HG02970 (cell line): ENCODE data around the gene ARHGAP42.
"Not testable (repeated sequence)": the region's sequence is repeated elsewhere in the genome, so short reads cannot be mapped to it uniquely, and the experiment has no call there.

Source experiments
- ATAC-seq: cut with Tn5 transposase; IDR thresholded peaks from one replicate; pipeline ENCODE4 v1.9.1; 2021; ENCODE audit warnings: mild to moderate bottlenecking, moderate library complexity, moderate number of reproducible peaks; ENCODE audit not compliant: unreplicated experiment, low FRiP score

The ARHGAP42 gene

GRCh38 chr11:100687054-100687629 is at the start of gene ARHGAP42:
ARHGAP42 (plus strand) TSS chr11:100687288; CDS start chr11:100687679, 391 bp downstream.
- peak; percentile 78 for ATAC-seq

DNA sequence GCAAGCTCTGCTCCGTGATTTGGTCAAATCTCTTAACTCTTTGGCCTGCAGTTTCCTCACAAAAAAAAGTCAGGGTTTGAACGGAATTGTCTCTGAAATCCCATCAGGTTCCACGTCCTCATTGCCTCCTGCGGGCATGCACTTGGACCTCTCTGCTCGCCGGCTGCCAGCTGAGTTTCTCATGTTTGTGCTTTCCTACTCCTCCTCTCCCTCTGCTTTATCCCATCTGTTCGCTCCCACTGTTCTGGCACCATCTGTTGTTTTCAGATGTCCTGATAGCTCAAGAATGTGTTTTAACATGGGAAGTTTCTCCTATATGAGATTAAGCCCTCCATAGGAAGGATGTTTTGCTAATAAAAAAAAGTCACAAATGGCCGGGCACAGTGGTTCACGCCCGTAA is 49.4 kb upstream of the ARHGAP42 start:
- no peak for ATAC-seq

- no peak for ATAC-seq
These were observed 48.4 kb upstream of the ARHGAP42 start for GRCh38 chr11:100638648-100639047.

DNA sequence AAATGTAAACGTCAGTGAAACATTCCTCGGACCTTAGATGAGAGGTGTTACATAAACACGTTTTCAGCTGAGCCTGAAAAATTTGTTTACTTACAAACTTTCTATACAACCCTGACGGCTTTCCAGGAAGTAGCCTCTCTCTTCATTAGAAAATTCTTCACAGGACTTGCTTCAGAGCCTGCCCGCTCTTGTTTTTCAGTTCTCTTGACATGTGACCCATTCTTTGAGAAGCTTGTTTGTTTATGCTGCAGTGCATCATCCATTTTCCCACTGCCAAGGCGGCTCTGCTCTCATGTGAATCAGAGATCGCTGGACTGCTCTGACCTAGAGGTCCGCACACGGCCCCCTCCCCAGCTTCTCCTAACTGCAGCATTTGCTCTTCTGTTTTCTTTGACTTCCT is 47.9 kb upstream of the ARHGAP42 start:
- no peak for ATAC-seq

DNA sequence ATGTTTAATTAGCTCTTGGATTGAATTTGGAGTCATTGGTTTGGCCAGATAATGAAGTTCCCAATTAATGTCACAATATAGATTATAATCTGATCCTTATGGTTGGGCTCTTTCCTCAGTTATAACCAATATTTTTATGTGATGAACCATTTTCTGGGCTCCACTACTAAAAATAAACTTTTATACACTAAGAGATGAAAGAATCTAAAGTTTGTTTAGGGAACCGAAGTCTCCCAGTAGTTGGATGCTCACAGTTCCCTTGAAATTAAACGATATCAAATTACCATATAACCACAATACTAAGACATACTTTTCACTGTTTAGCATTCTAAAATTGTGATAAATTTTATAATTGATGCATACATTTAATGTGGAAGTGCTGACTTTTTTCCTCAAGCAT is 47.0 kb upstream of the ARHGAP42 start:
- ATAC-seq = no peak

GRCh38 chr11:100640646-100641045 is 46.4 kb upstream of the ARHGAP42 start:
- ATAC-seq = no peak

DNA sequence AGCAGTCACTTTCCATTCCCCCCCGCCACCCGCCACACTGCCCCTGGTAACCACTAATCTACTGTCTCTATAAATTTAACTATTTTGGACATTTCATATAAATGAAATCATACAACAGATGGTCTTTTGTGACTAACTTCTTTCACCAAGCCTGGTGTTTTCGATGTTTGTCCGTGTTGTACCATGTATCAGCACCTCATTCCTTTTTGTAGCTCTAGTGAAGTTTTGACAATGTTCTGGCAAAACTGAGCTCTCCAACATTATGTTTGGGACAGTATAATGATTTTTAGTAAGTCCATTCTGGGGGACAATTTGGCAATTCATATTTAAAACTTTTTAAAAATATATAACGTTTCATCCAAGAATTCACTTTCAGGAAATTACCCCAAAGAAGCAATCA is 45.6 kb upstream of the ARHGAP42 start:
- no peak for ATAC-seq

GRCh38 chr11:100646545-100646944 is 40.5 kb upstream of the ARHGAP42 start:
- no peak for ATAC-seq

DNA sequence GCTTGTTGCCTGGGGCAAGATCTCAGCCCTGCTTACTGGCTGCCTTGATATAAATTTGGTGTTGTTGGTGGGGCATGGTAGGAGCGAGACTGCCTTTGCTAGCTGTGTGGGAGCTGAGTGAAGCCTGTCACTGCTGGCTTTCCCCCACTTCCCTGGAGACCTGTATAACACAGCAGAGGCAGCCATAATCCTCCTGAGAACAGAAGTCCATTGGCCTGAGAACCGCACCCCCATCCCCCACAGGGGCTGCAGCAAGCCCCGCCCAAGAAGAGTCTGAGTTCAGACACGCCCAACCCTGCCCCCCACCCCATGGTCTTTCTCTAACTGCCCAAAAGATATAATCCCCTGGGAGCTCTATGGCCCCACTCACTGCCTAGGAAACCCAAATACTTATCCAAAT is 39.2 kb upstream of the ARHGAP42 start:
- ATAC-seq = no peak

GRCh38 chr11:100663583-100663982 is 23.5 kb upstream of the ARHGAP42 start:
- ATAC-seq = no peak

- no peak for ATAC-seq
These were observed 23.1 kb upstream of the ARHGAP42 start for GRCh38 chr11:100663996-100664395.

GRCh38 chr11:100666816-100667215 is 20.3 kb upstream of the ARHGAP42 start:
- not testable (repeated sequence) for ATAC-seq

DNA sequence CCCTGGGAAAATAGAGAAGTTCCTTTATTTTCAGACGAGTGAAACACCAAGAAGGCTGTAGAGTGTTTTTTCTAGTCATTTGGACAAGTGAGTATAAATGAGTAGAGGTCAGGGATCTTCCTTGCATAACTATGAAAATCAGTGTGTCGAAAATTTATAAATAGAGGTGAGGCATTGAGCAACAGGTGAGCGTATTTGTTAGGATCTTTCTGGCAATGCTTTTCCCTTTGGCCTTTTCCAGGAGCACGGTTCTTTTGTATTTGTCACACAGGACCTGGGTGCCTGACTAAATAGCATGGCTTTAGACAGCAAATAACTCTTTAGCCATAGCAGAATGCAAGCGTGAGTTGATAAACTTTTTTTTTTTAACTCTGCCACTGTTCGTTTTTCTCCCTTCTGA is 19.6 kb upstream of the ARHGAP42 start:
- ATAC-seq = no peak

DNA sequence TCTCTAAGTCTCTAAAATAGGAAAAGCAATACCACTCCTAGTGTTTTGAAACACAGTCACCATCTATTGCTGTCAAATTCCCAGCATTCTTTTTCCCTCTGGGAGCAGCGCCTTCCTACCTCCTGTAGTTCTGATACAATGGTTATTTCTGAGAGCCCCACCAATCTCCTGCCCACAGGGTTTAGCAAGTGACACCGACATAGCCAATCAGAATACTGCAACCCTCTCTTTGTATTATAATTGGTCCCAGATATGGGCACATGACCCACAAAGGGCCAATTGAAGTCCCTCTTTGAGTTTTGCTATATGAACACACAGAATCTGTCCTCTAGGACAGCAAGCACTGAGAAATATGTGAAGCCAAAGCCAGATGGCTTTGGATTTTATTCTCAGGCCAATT is 16.9 kb upstream of the ARHGAP42 start:
- ATAC-seq = no peak

GRCh38 chr11:100671471-100671870 is 15.6 kb upstream of the ARHGAP42 start:
- ATAC-seq = no peak

GRCh38 chr11:100672498-100673033 is 14.5 kb upstream of the ARHGAP42 start:
- no peak for ATAC-seq

- ATAC-seq = no peak
These were observed 14.0 kb upstream of the ARHGAP42 start for GRCh38 chr11:100673063-100673462.

DNA sequence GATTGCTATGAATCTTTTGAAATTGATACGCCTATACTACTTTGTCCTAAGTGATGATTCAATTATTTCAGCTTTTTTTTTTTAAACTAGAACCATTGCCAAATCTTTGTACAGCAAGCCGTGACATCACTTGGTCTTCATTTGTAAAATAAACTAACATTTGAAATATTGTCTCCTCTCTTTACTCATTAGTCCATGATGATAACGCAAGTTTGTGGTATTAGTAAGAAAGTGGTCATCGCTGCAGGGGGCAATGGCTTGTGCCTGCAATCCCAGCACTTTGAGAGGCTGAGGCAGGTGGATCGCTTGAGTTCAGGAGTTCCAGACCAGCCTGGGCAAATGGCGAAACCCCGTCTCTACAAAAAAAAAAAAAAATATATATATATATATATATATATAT is 12.9 kb upstream of the ARHGAP42 start:
- no peak for ATAC-seq

DNA sequence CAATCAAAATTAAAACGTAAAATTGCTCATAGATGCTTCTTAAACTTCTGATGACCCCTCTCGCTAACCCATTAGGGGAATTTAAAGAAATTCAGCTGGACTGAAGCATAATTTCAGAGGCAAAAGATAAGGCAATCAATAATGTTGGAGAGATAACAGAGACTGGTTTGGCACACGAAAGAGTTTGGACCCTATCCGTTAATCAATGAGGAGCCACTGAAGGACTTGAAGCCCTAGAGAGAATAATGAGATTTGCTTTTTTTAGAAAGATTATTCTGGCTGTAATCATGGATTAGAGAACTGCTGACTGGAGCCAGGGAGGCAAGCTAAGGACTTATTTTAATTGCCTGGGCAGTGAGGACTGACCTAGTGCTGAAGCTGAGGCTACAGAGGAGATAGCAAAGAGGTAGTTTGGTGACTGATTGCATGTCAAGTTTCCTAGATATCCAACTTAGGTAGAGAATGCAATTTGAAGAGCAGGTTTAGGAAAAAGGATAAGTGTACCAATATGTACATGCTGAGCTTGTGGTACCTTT is 11.9 kb upstream of the ARHGAP42 start:
- ATAC-seq = no peak

DNA sequence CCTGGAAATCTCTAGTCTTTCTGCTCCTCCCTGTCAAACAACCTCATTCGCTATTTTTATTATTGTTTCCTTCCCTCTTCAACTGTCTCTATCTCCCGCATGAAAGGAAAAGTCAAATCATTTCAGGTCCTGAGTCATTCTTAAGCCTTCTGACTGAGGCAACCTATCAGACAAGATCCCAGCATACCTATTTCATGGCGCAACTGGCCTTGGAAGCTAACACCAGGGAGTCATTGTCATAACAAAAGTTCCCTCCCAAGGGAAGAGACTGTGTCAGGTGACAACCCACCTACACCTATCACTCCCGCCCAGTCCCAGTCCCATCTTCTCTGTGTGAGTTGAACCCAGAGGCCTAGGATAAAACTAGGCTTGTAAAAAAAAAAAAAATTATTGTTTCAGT is 10.2 kb upstream of the ARHGAP42 start:
- ATAC-seq = no peak

DNA sequence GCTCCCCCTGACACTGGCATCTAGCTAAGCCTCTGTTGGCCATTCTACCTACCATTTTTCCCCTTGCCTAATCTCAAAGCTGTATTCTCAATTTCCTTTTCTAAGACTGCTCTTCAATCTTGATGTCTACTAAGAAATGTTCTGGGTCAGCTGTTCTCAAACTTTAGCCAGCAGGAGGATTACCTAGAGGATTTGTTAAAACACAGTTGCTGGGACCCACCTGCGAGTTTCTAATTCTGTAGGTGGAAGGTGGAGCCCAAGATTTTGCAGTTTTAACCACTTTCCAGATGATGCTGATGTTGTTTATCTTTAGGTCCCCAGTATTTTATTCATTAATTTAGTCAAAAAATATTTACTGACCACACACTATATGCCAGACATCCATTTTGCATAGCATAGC is 9.3 kb upstream of the ARHGAP42 start:
- no peak for ATAC-seq

DNA sequence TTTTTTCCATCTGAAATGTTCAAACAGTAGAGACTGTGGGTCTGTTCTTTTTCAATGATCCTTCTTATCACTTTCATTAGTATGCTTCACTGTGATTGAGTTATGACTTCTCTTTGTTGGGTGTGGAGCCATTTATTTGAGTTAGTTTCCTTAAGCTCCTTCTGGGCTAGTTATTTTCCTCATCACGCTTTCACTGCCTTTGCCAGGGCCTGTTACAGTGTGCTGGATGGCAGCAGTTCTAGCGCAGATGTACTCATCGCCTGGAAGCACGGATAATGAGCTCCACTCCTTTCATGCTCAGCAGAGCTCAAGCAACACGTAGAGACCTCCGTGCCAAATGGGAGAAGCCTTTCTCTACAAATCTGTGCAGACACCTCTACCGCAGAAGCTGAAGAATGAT is 7.0 kb upstream of the ARHGAP42 start:
- ATAC-seq = no peak
